ENCODE results near the gene AGT.

AGT gene

GRCh38 chr1:230739564-230740290, 25.8 kb upstream of the AGT start:
- no peak overlapping the region for H3K4me3 ChIP-seq
- intact Hi-C loops (cut with DNase I; ENCODE audit: low total_unique reads): no loop called here
- TF ChIP-seq, protein P1, sequence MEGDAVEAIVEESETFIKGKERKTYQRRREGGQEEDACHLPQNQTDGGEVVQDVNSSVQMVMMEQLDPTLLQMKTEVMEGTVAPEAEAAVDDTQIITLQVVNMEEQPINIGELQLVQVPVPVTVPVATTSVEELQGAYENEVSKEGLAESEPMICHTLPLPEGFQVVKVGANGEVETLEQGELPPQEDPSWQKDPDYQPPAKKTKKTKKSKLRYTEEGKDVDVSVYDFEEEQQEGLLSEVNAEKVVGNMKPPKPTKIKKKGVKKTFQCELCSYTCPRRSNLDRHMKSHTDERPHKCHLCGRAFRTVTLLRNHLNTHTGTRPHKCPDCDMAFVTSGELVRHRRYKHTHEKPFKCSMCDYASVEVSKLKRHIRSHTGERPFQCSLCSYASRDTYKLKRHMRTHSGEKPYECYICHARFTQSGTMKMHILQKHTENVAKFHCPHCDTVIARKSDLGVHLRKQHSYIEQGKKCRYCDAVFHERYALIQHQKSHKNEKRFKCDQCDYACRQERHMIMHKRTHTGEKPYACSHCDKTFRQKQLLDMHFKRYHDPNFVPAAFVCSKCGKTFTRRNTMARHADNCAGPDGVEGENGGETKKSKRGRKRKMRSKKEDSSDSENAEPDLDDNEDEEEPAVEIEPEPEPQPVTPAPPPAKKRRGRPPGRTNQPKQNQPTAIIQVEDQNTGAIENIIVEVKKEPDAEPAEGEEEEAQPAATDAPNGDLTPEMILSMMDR (IDR thresholded peaks at IDR 0.05): no peak
- no peaks in the 10 kb centered on the region for H3K27me3 ChIP-seq
- no peak overlapping the region for H3K27ac ChIP-seq
- no peaks in the 10 kb centered on the region for H3K36me3 ChIP-seq
- H3K4me1 ChIP-seq: peaks cover 0 to 3% (median 0%) of the 10 kb centered on the region in 4 donors
- no peak for DNase-seq
- H3K9me3 ChIP-seq: no peaks in the 10 kb centered on the region

DNA sequence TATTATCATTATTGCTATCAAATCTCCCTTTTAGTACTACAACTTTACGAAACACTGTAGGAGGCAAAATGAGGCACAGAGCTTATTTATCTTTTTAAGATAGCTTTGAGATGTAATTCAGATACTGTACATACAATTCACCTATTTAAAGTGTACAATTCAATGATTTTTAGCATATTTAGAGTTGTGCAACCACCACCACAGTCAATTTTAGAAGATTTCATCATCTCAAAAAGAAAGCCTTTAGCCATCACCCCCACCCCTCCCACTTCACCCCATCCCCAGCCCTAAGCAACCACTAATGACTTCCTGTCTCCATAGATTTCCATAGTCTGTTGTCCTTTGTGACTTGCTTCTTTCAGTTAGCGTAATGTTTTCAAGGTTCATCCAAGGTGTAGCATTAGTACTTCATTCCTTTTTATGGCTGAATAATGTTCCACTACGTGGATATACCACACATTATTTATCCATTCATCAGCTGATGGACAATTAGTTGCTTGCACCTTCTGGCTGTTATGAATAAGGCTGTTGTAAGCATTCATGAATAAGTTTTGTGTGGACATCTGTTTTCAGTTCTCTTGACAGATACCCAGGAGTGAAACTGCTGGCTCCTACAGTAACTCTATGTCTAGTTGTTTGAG, 23.8 kb upstream of the AGT start:
- DNase-seq: no peak
- Histone ChIP-seq H3K27ac (no peak overlapping the region), H3K4me3 (no peak overlapping the region), H3K4me1 (no peaks in the 10 kb centered on the region), H3K9me3 (no peaks in the 10 kb centered on the region), H3K36me3 (no peaks in the 10 kb centered on the region), H3K27me3 (no peaks in the 10 kb centered on the region)
- intact Hi-C loops (cut with DNase I; ENCODE audit: low total_unique reads): no loop called here
- TF ChIP-seq, protein P1 (IDR thresholded peaks at IDR 0.05): no peak

GRCh38 chr1:230735447-230735846, 21.5 kb upstream of the AGT start:
- no peak for DNase-seq
- TF ChIP-seq, protein P1 (IDR thresholded peaks at IDR 0.05): no peak
- Histone ChIP-seq H3K4me1 (peaks cover 0 to 3% (median 0%) of the 10 kb centered on the region in 4 donors), H3K4me3 (no peak overlapping the region), H3K9me3 (no peaks in the 10 kb centered on the region), H3K27ac (no peak overlapping the region), H3K27me3 (no peaks in the 10 kb centered on the region), H3K36me3 (no peaks in the 10 kb centered on the region)
- intact Hi-C loops (cut with DNase I; ENCODE audit: low total_unique reads): no loop called here

DNA sequence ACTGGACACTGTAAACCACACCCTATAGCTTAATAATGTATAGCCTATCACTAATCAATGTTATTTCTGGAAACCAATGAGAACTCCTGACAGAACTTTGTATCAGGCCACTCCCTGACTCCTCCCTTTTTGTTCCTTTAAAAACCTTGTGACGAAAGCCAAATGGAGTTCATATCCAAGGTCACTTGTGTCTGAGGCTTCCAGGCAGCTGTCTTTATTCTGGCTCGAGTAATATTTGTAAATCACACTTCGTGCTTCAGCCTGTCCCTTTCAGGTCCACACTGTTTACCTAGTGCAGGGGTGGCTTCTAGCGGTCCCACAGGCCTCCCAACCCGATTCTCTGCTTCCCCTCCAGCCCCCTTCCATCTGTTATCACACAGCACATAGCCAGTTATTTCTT, 17.1 kb upstream of the AGT start:
- no peak for DNase-seq
- no peaks in the 10 kb centered on the region for H3K36me3 ChIP-seq
- no peak overlapping the region for H3K4me3 ChIP-seq
- H3K9me3 ChIP-seq: no peaks in the 10 kb centered on the region
- no peak overlapping the region for H3K27ac ChIP-seq
- intact Hi-C loops (cut with DNase I; ENCODE audit: low total_unique reads): no loop called here
- H3K27me3 ChIP-seq: no peaks in the 10 kb centered on the region
- peaks cover 0 to 8% (median 4%) of the 10 kb centered on the region in 4 donors for H3K4me1 ChIP-seq
- TF ChIP-seq, protein P1 (IDR thresholded peaks at IDR 0.05): no peak

GRCh38 chr1:230728710-230729392, 14.9 kb upstream of the AGT start:
- Histone ChIP-seq H3K27me3 (no peaks in the 10 kb centered on the region), H3K9me3 (no peaks in the 10 kb centered on the region), H3K4me3 (no peak overlapping the region), H3K4me1 (peaks cover 0 to 23% (median 8%) of the 10 kb centered on the region in 4 donors), H3K27ac (no peak overlapping the region), H3K36me3 (no peaks in the 10 kb centered on the region)
- intact Hi-C loops (cut with DNase I; ENCODE audit: low total_unique reads): no loop called here
- DNase-seq: no peak
- TF ChIP-seq, protein P1 (IDR thresholded peaks at IDR 0.05): no peak

Data from tibial artery (tissue), 4 donors.